GM12878 (cell line): ENCODE data around the gene BCL2. TPM values are rescaled to one million over a fixed set of nuclear protein-coding genes. Genes with fewer than 3 reads are reported as not detected.

Experiments
- ATAC-seq: fragments of 200-7000 bp; cut with Tn5 transposase; 3 replicates; pipeline ENCODE4 v1.9.1; 2020; ENCODE audit warnings: mild to moderate bottlenecking, moderate library complexity
- BruUV-seq: library from RNA; stranded (reverse); fragments of 400-500 nt; replicated peaks from 2 replicates; lab custom pipeline; 2021; lab: Mats Ljungman, UMichigan
- CTCF ChIA-PET: fragments of 300-600 bp; sonication (Branson Sonifier 250); formaldehyde crosslinking; extraction: SDS; loops from one replicate; lab custom pipeline; 2021; ENCODE audit warnings: inconsistent platforms; lab: Yijun Ruan, JAX
- POLR2A ChIA-PET: fragments of 350-600 bp; formaldehyde crosslinking; extraction: SDS; loops from one replicate; lab custom pipeline; 2021; ENCODE audit warnings: inconsistent platforms; lab: Charles Lee
- RAD21 ChIA-PET: fragments of 300-600 bp; sonication (Branson Sonifier 250); formaldehyde crosslinking; loops from one replicate; lab custom pipeline; 2023; ENCODE audit warnings: antibody characterized with exemption; ENCODE audit not compliant: unreplicated experiment; lab: Charles Lee
- SMC1A ChIA-PET: fragments of 300-600 bp; sonication (Branson Sonifier 250); formaldehyde crosslinking; loops from one replicate; lab custom pipeline; 2023; ENCODE audit not compliant: unreplicated experiment, uncharacterized antibody; lab: Charles Lee
- DNase-seq: peaks from one replicate; pipeline ENCODE4 v3.0.0-alpha.2; 2011; ENCODE audit warnings: low read depth, low spot score
- FAIRE-seq: peaks from 3 replicates; lab custom pipeline; 2011; peaks lifted over from hg19 to GRCh38; lab: Jason Lieb, UNC
- H2AFZ ChIP-seq: 2 replicates; pipeline ENCODE4 v1.6.0; 2011; ENCODE audit warnings: low read depth, low read length, control low read depth; ENCODE audit not compliant: control insufficient read depth
- H3K27ac ChIP-seq: 2 replicates; pipeline ENCODE4 v1.5.1; 2011; ENCODE audit warnings: control low read depth; ENCODE audit not compliant: control insufficient read depth, insufficient read depth
- H3K27me3 ChIP-seq, 2 experiments: replicated peaks in 1 of 2; 2 replicates each; pipeline versions ENCODE4 v1.6.0 to v1.6.1; 2011; ENCODE audit warnings: low read length in 1 of 2; ENCODE audit not compliant: control insufficient read depth in 2 of 2, insufficient read depth in 2 of 2
- H3K36me3 ChIP-seq, 2 experiments: 2 replicates each; pipeline ENCODE4 v1.5.1; 2011; ENCODE audit warnings: low read length in 1 of 2; ENCODE audit not compliant: control insufficient read depth in 2 of 2, insufficient read depth in 2 of 2
- H3K4me1 ChIP-seq: 2 replicates; pipeline ENCODE4 v1.6.1; 2011; ENCODE audit warnings: mild to moderate bottlenecking, low read length, moderate library complexity, mixed read lengths; ENCODE audit not compliant: control insufficient read depth, insufficient read depth
- H3K4me2 ChIP-seq: 2 replicates; pipeline ENCODE4 v1.6.0; 2011; ENCODE audit warnings: control low read depth; ENCODE audit not compliant: control insufficient read depth, insufficient read depth
- H3K4me3 ChIP-seq: fragments of 200-600 bp; sonication (generic); 2 replicates; pipeline ENCODE4 v1.5.1; 2016
- H3K79me2 ChIP-seq: 2 replicates; pipeline ENCODE4 v1.6.0; 2011; ENCODE audit warnings: low read length; ENCODE audit not compliant: control insufficient read depth, insufficient read depth
- H3K9ac ChIP-seq: 2 replicates; pipeline ENCODE4 v1.8.0; 2011; ENCODE audit warnings: low read length, control low read depth, mixed read lengths; ENCODE audit not compliant: control insufficient read depth, insufficient read depth
- H3K9me3 ChIP-seq: replicated peaks from 3 replicates; pipeline ENCODE4 v1.5.1; 2011; ENCODE audit warnings: mild to moderate bottlenecking, low read length; ENCODE audit not compliant: control insufficient read depth, insufficient read depth
- H4K20me1 ChIP-seq: 2 replicates; pipeline ENCODE4 v1.6.0; 2011; ENCODE audit not compliant: control insufficient read depth, insufficient read depth
- EED ChIP-seq: sonication (generic); IDR thresholded peaks from 2 replicates; pipeline ENCODE4 v1.6.1; 2016; ENCODE audit warnings: antibody characterized with exemption, low read depth
- HDAC2 ChIP-seq: fragments of 200-600 bp; sonication (generic); IDR thresholded peaks from 2 replicates; pipeline ENCODE4 v1.6.1; 2017
- IKZF1 ChIP-seq: fragments of 450-650 bp; conservative IDR thresholded peaks from 2 replicates; pipeline ENCODE4 v1.6.1; 2017; ENCODE audit warnings: antibody characterized with exemption, mild to moderate bottlenecking
- IRF4 ChIP-seq: IDR thresholded peaks from 2 replicates; pipeline ENCODE4 v1.6.1; 2011; ENCODE audit warnings: low read depth, low read length
- JUNB ChIP-seq: IDR thresholded peaks from 2 replicates; pipeline ENCODE4 v1.6.1; 2016; ENCODE audit warnings: antibody characterized with exemption, mild to moderate bottlenecking
- MXI1 ChIP-seq: fragments of 150-350 bp; IDR thresholded peaks from 2 replicates; pipeline ENCODE4 v1.6.1; 2011; ENCODE audit warnings: low read depth, mild to moderate bottlenecking, inconsistent platforms, low read length, improper control_type of control experiment
- MYB ChIP-seq: fragments of 150-350 bp; IDR thresholded peaks from 2 replicates; pipeline ENCODE4 v1.6.1; 2014; ENCODE audit warnings: mild to moderate bottlenecking, low read depth, low read length, borderline replicate concordance
- NR2C1 ChIP-seq: fragments of 450-650 bp; IDR thresholded peaks from 2 replicates; pipeline ENCODE4 v1.6.1; 2017; ENCODE audit warnings: antibody characterized with exemption, mild to moderate bottlenecking, moderate library complexity
- PAX8 ChIP-seq: fragments of 450-650 bp; IDR thresholded peaks from 2 replicates; pipeline ENCODE4 v1.6.1; 2017; ENCODE audit warnings: mild to moderate bottlenecking, moderate library complexity
- PML ChIP-seq: IDR thresholded peaks from 2 replicates; pipeline ENCODE4 v1.6.1; 2012; ENCODE audit warnings: low read length, inconsistent platforms
- SMARCA5 ChIP-seq: fragments of 450-650 bp; IDR thresholded peaks from 2 replicates; pipeline ENCODE4 v1.6.1; 2017; ENCODE audit warnings: mild to moderate bottlenecking
- ZBED1 ChIP-seq: IDR thresholded peaks from 2 replicates; pipeline ENCODE4 v1.6.1; 2016; ENCODE audit warnings: borderline replicate concordance
- WGBS: methylation state at CpG from one replicate; pipeline ENCODE4 v1.1.6; 2016; ENCODE audit warnings: low lambda C conversion rate; ENCODE audit not compliant: insufficient replicate concordance, insufficient coverage; ENCODE audit errors: missing lambda C conversion rate; 5-methylcytosine and 5-hydroxymethylcytosine counted together
- in situ Hi-C: fragments of 300-500 bp; cut with MboI; formaldehyde crosslinking; loops from 9 replicates; pipeline ENCODE4 v1.14.3; 2018; ENCODE audit warnings: mixed read lengths
- intact Hi-C: fragments of 100-400 bp; cut with micrococcal nuclease; formaldehyde crosslinking; loops from one replicate; pipeline ENCODE4 v1.14.2; 2022; ENCODE audit not compliant: unreplicated experiment
- polyA plus RNA-seq, 11 experiments: library from polyadenylated mRNA; depleted of rRNA in 4 of 11; unstranded in 6 of 11; stranded (reverse) in 5 of 11; fragments of >200 nt; fragmentation: Nextera tagmentation in 4 of 11; fragmentation: Illumina TruSeq in 1 of 11; extraction: Ambion mirVana in 4 of 11; extraction: Trizol in 1 of 11; gene quantifications; 1 replicate in 1 of 11; 2 replicates in 10 of 11; pipeline versions ENCODE4 v1.2.1 to v1.2.3, GENCODE V29; 2011 to 2016; ENCODE audit warnings: inconsistent platforms in 2 of 11, missing spikeins in 2 of 11, low read depth in 1 of 11
- total RNA-seq, 4 experiments: library from RNA; depleted of rRNA in 3 of 4; stranded (reverse); fragments of >200 nt in 3 of 4; fragmentation: Illumina TruSeq in 1 of 4; extraction: Trizol in 1 of 4; gene quantifications; 2 replicates each; pipeline versions ENCODE4 v1.2.1 to v1.2.3, GENCODE V29; 2013 to 2021

The BCL2 gene
- total and polyA plus RNA-seq, 10 of the 15 experiments (the other 5 are each of a cell fraction or from before 2014, with no cell fraction given), result 4.1 to 47.8 (median 19.3) TPM

DNA sequence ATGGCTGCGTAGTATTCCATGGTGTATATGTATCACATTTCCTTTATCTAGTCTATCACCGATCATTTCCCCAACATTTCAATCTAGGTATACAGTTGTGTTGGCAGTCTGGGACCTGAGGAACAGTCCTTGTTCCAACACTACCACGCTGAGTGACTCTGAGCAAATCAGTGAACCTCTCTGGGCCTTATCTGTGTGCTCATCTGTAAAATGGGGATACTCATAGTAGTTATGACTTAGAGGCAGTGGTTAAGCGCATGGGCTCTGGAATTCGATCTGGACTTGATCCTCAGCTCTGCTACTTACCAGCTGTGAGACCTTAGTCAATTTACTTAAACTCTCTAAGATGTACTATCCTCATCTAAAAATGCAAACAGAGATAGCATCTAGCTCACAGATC lies 85.1 kb downstream of the BCL2 start:
- in situ Hi-C loops (no loop called here), intact Hi-C loops (no loop called here)
- POLR2A ChIA-PET, result interaction anchor here (1.1 kb wide), 1 partner anchor 24 kb away, joined by 3 read pairs; no protein-coding TSS in a partner anchor
- BruUV-seq, result no TSS peak
- Histone ChIP-seq H3K27ac (peak overlapping the region; percentile 70; the same call in 1 of the 2 replicates), H4K20me1 (no peaks in the 10 kb centered on the region), H3K4me1 (peaks cover 20% of the 10 kb centered on the region), H3K36me3 (peaks cover 3 to 9% of the 10 kb centered on the region in 2 experiments), H3K4me3 (no peak overlapping the region), H2AFZ (no peak overlapping the region), H3K4me2 (0 out of 2 replicates have a peak overlapping the region, but pooled peaks have one; percentile 28), H3K9me3 (peaks cover 22% of the 10 kb centered on the region; the same call in 2 of the 3 replicates), H3K79me2 (peaks cover 60% of the 10 kb centered on the region), H3K9ac (no peak overlapping the region), H3K27me3 (no peaks in the 10 kb centered on the region)
- RAD21 ChIA-PET, result interaction anchor here (0.6 kb wide), 2 partner anchors 34 to 205 kb away, joined by 3 read pairs; no protein-coding TSS in a partner anchor
- no peak for DNase-seq
- TF ChIP-seq SMARCA5 (no peak), PML (no peak), MYB (no peak), MXI1 (no peak), NR2C1 (no peak), HDAC2 (no peak)
- CTCF ChIA-PET, result interaction anchor here (2.6 kb wide), 1 partner anchor 9 kb away, joined by 10 read pairs; no protein-coding TSS in a partner anchor
- SMC1A ChIA-PET, result interaction anchor here (0.6 to 2.0 kb wide), 4 partner anchors 9 to 71 kb away, joined by 3 to 5 read pairs (median 4); no protein-coding TSS in a partner anchor
- ATAC-seq, result no peak
- 98% methylated on average over 4 of the region's 5 CpGs for WGBS
- no peak for FAIRE-seq

DNA sequence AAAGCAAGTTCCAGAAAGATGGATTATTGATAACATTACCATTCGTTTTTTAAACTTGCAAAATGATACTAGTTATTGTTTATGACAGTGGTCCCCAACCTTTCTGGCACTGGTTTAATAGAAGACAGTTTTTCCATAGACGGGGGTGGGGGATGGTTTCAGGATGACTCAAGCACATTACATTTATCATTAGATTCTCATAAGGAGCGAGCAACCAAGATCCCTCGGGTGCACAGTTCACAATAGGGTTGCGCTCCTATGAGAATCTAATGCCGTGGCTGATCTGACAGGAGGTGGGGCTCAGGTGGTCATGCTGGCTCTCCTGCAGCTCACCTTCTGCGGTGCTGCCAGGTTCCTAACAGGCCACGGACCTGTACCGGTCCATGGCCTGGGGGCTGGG lies 86.2 kb downstream of the BCL2 start:
- FAIRE-seq (no peak), DNase-seq (no peak), ATAC-seq (peak; percentile 30; the same call in 2 of the 3 replicates)
- RAD21 ChIA-PET, result interaction anchor here (0.7 kb wide), 1 partner anchor 78 kb away, joined by 4 read pairs; no protein-coding TSS in a partner anchor
- H3K79me2 ChIP-seq, result peaks cover 62% of the 10 kb centered on the region
- peak overlapping the region; percentile 83 for H3K4me2 ChIP-seq
- 0 out of 2 replicates have a peak, but pooled peaks have one; percentile 44 for TF ChIP-seq IRF4
- peak; percentile 75 for TF ChIP-seq JUNB
- TF ChIP-seq ZBED1, result peak; percentile 36; the same call in 1 of the 2 replicates
- no peak for TF ChIP-seq PAX8
- TF ChIP-seq IKZF1, result 0 out of 2 replicates have a peak, but pooled peaks have one; percentile 6
- peak; percentile 46; the same call in 1 of the 2 replicates for TF ChIP-seq EED
- 75% methylated on average over 9 of the region's 9 CpGs for WGBS
- no peaks in the 10 kb centered on the region for H4K20me1 ChIP-seq
- intact Hi-C loops (no loop called here), in situ Hi-C loops (no loop called here)
- peak overlapping the region; percentile 16; the same call in 1 of the 2 replicates for H3K9ac ChIP-seq
- peaks cover 20% of the 10 kb centered on the region for H3K4me1 ChIP-seq
- 0 out of 2 replicates have a peak overlapping the region, but pooled peaks have one; percentile 26 for H3K4me3 ChIP-seq
- no peaks in the 10 kb centered on the region for H3K27me3 ChIP-seq
- peaks cover 24% of the 10 kb centered on the region; the same call in 2 of the 3 replicates for H3K9me3 ChIP-seq
- peaks cover 3 to 6% of the 10 kb centered on the region in 2 experiments; a peak in 3 of 4 replicates for H3K36me3 ChIP-seq
- no TSS peak for BruUV-seq
- SMC1A ChIA-PET, result interaction anchor here (2.0 kb wide), 1 partner anchor 8 kb away, joined by 5 read pairs; no protein-coding TSS in a partner anchor
- POLR2A ChIA-PET, result interaction anchor here (0.5 to 1.3 kb wide), 2 partner anchors 20 to 23 kb away, joined by 3 to 4 read pairs; no protein-coding TSS in a partner anchor
- CTCF ChIA-PET, result interaction anchor here (2.6 kb wide), 1 partner anchor 8 kb away, joined by 10 read pairs; no protein-coding TSS in a partner anchor
- no peak overlapping the region for H2AFZ ChIP-seq
- H3K27ac ChIP-seq, result peak overlapping the region; percentile 65
